Stimulated activated CD4-positive, alpha-beta T cell treated with anti-CD3 and anti-CD28 coated beads, Interleukin-15, amount 100 ng/mL, for 1 hour (primary cell): Measurements from ENCODE around the gene AFAP1.
"Not testable (repeated sequence)": the region's sequence is repeated elsewhere in the genome, so short reads cannot be mapped to it uniquely, and the experiment has no call there.

ENCODE experiments used
- DNase-seq, 2 donors: peaks; one replicate each; pipeline ENCODE4 v3.0.0-alpha.2; 2020; ENCODE audit warnings: low read depth in 1 of 2, low spot score in 1 of 2

Gene AFAP1

GRCh38 chr4:7947927-7948326, 8.3 kb upstream of the AFAP1 start:
- DNase-seq = no peak

- no peak for DNase-seq
Observed at GRCh38 chr4:7945709-7946380, 6.2 kb upstream of the AFAP1 start.

- DNase-seq = no peak
Observed at GRCh38 chr4:7944599-7945220, 5.0 kb upstream of the AFAP1 start.

GRCh38 chr4:7943688-7944087, 4.0 kb upstream of the AFAP1 start:
- not testable (repeated sequence) for DNase-seq

- no peak for DNase-seq
Observed at GRCh38 chr4:7943211-7943610, 3.5 kb upstream of the AFAP1 start.

GRCh38 chr4:7941965-7942496, 2.4 kb upstream of the AFAP1 start:
- no peak for DNase-seq

- DNase-seq = no peak
Observed at GRCh38 chr4:7941111-7941964, 1.7 kb upstream of the AFAP1 start.

GRCh38 chr4:7938609-7939376, 868 bp downstream of the AFAP1 start:
- DNase-seq = no peak

GRCh38 chr4:7938266-7938608, 1.4 kb downstream of the AFAP1 start:
- DNase-seq = no peak

- DNase-seq = no peak
Observed at GRCh38 chr4:7937006-7937405, 2.7 kb downstream of the AFAP1 start.

GRCh38 chr4:7933651-7934510, 5.8 kb downstream of the AFAP1 start:
- DNase-seq = no peak

GRCh38 chr4:7932287-7932686, 7.4 kb downstream of the AFAP1 start:
- DNase-seq = no peak

GRCh38 chr4:7929118-7929951, 10.3 kb downstream of the AFAP1 start:
- no peak for DNase-seq

GRCh38 chr4:7928711-7929110, 10.9 kb downstream of the AFAP1 start:
- no peak for DNase-seq

GRCh38 chr4:7926822-7927221, 12.8 kb downstream of the AFAP1 start:
- no peak for DNase-seq

GRCh38 chr4:7924570-7924969, 15.1 kb downstream of the AFAP1 start:
- no peak for DNase-seq

GRCh38 chr4:7924163-7924562, 15.5 kb downstream of the AFAP1 start:
- DNase-seq = no peak

GRCh38 chr4:7922466-7922865, 17.2 kb downstream of the AFAP1 start:
- no peak for DNase-seq

- DNase-seq = no peak
Observed at GRCh38 chr4:7918981-7919380, 20.7 kb downstream of the AFAP1 start.
